Effector CD8-positive, alpha-beta T cell (primary cell): ENCODE measurements around the gene ZNF782.
"Not testable (repeated sequence)": the region's sequence is repeated elsewhere in the genome, so short reads cannot be mapped to it uniquely, and the experiment has no call there.

Source experiments
- DNase-seq: peaks from one replicate; lab custom pipeline; 2025; lab: John Stamatoyannopoulos, UW

ZNF782 gene

DNA sequence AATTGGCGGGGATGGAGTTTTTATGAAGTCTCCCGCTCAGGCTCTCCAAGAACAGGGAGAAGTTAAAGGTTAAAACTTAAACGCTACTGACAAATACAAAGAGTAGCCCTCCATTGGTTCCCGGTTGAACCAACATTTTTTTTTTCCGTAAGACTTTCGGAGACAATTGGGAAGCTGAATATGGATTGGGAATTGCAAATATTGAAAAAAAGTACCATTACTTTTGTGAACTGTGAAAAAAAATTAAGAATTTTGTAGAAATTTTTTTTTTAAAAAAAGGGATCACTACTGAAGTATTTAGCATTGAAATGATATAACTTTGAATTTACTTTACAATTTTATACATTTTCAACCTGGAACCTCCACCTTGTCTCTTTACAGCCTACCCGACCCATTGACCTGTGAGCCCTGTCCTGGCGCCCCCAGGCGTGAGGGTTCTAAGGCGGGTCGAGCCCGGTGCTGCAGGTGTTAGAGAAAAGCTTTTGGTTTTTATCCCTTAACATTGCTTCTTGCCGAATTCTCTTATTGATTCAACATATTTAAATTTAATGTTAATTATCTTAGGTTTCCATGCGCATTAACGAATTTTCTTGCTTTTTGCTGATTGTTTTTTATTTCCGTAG lies 448 bp upstream of the ZNF782 start:
- DNase-seq: no peak

DNA sequence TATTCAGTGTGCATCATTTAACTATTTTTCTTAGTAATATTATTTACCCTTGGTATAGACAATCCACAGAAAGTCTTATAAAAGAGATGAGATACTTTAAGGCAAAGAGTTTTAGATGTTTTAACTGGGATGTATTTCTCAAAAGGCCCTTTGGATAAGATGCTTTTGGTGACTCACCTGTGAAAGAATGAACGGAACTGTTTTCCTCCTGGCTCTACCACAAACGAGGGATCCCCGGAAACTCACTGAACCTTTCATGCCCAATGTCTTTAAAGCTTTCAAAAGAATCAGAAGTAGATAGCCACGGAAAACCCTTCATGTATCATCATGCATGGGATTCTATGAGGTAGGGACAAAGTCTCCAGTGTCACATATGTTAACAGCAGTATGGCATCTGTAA lies 1.6 kb downstream of the ZNF782 start:
- DNase-seq: no peak

DNA sequence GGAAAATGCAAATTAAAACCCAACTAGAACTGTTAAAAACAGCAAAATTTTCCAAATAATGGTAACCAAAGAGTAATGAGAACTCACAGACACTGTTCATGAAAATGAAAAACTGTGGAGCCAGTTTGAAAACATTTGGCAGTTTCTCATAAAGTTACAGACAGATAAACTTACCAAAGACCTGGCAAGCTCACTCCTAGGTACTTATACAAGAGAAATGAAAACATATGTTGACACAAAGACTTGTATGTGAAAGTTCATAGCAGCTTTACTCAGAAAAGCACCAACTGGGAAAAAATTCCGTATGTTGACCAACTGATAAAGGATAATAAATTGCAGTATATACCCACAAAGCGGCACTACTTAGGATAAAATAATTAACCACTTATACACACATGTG lies 10.3 kb downstream of the ZNF782 start:
- DNase-seq: no peak

DNA sequence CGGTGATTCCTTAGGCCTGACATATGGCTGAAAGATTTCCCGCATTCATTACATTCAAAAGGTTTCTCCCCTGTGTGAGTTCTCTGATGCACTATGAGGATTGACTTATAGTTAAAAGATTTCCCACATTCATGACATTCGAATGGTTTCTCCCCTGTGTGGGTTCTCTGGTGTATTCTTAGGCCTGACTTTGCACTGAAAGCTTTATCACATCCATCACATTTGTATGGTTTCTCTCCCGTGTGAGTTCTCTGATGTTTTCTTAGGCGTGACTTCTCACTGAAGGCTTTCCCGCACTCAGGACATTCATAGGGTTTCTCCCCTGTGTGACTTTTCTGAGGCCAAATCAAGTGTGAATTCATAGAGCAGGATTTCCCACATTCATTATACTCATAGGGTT lies 35.8 kb downstream of the ZNF782 start:
- DNase-seq: no peak

DNA sequence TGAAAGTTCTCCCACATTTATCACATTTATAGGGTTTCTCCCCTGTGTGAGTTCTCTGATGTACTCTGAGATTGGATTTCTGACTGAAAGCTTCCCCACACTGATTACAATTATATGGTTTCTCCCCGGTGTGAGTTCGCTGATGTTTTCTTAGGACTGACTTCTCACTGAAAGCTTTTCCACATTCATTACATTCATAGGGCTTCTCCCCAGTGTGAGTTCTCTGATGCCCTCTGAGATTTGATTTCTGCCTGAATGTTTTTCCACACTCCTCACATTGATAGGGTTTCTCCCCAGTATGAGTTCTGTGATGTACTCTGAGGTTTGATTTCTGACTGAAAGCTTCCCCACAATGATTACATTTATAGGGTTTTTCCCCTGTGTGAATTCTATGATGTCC lies 36.3 kb downstream of the ZNF782 start:
- no peak for DNase-seq

DNA sequence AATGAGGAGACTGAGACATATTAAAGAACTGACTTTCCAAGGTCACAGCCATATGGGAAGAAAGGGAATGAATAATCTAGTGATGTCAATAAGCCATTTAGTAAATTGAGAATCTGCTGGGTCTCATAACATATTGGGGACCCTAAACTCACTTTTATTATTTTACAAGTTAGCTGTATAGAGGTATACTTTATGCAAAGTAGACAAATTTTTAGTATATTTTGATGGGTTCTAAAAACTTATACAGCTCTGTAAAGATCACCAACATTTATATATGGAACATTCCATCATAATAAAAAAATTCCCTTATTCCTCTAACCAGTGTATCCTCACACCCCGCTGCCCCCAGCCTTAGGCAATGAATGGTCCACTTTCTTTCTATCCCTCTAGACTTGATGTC lies 40.7 kb downstream of the ZNF782 start:
- no peak for DNase-seq

DNA sequence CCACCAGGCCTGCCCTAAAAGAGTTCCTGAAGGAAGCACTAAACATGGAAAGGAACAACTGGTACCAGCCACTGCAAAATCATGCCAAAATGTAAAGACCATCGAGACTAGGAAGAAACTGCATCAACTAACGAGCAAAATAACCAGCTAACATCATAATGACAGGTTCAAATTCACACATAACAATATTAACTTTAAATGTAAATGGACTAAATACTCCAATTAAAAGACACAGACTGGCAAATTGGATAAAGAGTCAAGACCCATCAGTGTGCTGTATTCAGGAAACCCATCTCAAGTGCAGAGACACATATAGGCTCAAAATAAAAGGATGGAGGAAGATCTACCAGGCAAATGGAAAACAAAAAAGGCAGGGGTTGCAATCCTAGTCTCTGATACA lies 55.4 kb downstream of the ZNF782 start:
- not testable (repeated sequence) for DNase-seq

DNA sequence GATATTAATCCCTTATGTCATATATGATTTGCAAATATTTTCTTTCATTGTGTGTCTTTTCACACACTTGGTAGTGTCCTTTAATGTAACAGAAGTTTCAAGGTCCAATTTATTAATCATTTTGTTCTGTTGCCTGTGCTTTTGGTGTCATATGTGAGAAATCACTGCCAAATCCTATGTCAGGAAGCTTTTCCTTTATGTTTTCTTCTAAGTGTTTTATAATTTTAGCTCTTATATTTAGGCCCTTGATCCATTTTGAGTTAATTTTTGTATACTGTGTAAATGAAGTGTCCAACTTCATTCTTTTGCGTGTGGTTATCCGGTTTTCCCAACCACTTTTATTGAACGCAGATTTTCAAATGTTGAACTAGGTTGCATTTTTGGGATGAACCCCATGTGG lies 70.3 kb downstream of the ZNF782 start:
- no peak for DNase-seq

DNA sequence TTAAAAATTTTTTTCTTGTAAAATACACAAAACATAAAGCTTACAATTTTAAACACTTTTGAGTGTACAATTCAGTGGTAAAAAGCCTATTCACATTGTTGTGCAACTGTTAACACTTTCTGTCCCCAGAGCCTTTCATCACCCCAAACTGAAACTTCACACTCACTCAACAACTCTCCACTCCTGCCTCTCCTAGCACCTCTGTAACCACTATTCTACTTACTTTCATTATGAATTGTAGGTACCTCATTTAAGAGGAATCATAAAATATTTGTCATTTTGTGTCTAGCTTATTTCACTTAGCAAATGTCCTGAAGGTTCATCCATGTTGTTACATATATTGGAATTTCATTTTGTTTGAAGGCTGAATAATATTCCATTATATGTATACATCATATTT lies 72.1 kb downstream of the ZNF782 start:
- no peak for DNase-seq

DNA sequence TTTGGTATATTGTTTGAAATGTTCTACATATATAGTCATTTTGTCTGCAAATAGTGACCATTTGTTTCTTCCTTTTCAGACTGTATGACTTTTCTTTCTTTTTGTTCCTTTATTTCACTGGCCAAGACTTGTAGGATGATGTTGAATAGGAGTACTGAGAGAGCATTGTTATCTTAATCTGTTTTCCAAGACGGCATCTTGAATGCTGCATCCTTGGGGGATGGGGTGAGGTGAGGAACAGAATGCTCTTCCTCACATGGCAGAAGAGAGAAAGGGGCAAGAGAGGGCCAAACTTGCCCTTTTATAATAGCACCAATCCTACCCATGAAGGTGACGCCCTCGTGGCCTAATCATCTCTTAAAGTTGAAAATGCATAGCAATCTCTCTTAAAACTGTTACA lies 72.8 kb downstream of the ZNF782 start:
- DNase-seq: no peak

DNA sequence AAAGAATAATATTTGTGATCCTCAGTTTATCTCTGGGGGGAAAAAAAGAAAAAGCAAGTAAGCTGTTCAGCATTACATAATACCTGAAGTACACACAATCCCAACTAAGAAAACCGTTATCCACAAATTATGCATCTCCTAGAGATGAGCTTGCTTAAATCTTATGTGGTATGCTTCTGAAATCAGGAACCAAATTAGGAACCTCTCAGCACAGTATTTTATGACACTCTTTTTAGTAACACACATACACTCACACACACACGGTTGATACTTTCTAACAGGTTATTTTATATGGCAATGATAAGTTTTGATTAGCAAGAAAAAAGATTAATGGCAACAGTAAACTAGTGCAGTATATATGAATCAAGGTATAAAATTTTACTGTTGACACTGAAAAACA lies 75.2 kb downstream of the ZNF782 start:
- DNase-seq: no peak

DNA sequence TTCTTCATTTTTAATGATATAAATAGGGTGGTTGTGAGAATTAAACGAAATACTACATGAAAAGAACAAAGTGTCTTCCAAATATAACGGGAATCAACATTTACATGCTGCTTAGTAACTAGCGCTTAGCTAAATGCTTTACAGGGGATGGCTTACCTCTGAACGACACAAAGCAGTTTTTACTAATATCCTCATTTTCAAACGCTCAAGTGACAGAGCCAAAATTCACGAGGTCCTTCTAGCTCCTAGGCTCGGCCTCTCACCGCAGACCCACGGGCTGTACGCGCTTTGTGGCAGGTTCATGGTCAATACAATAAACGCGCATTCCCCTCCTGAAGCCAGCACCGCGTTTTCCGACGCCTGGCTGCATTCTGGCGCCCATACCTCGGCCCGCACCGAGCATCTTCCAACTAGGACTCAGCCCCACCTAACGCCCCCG lies 76.9 kb downstream of the ZNF782 start:
- no peak for DNase-seq

DNA sequence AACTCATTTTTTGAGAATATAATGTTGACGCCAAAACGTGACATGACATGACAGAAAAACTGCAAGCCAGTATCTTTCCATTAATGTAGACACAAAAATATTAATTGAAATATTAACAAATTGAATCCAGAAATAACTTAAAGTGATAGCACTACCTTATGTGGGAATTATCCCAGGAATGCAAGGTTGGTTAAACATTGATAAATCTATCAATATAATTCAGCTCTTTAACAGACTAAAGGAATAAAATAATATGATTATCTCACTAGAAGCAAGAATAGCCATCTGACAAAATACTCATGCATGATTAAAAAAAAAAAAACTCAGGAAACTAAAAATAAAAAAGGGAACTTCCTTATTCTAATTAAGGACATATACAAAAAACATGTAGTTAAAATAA lies 83.2 kb downstream of the ZNF782 start:
- no peak for DNase-seq

DNA sequence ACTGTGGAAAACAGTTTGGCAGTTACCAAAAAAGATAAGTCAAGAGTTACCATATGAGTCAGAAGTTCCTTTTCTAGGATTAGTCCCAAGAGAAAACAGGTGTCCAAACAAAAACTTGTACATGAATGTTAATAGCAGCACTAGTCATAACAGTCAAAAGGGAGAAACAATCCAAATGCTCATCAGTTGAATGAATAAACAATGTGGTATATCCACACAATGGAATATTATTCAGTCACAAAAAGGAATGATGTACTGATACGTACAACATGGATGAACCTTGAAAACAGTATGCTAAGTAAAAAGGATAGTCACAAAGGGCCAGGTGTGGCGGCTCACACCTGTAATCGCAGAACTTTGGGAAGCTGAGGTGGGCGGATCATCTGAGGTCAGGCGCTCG lies 84.3 kb downstream of the ZNF782 start:
- DNase-seq: no peak
